Natural killer cell (primary cell): ENCODE results near the gene GRM7. TPM values are rescaled to one million over a fixed set of nuclear protein-coding genes. Genes with fewer than 3 reads are reported as not detected.

Experiments used
- ATAC-seq, 3 donors: fragments of 150-1000 bp in 2 of 3; fragments of 200-7000 bp in 1 of 3; cut with Tn5 transposase; 1 replicate in 1 of 3; 2 replicates in 2 of 3; pipeline ENCODE4 v1.10.0; 2021; ENCODE audit warnings: mild to moderate bottlenecking in 2 of 3, moderate library complexity in 2 of 3
- DNase-seq, 2 donors: peaks; one replicate each; pipeline versions ENCODE4 v3.0.0 to v3.0.0-alpha.2; 2013 to 2021; ENCODE audit warnings: mixed read lengths in 1 of 2
- H3K27ac ChIP-seq: one replicate; pipeline ENCODE4 v1.5.1; 2013; ENCODE audit warnings: mild to moderate bottlenecking, low read length
- H3K27me3 ChIP-seq: one replicate; pipeline ENCODE4 v1.6.1; 2013; ENCODE audit warnings: low read length; ENCODE audit not compliant: control insufficient read depth, insufficient read depth
- H3K36me3 ChIP-seq: one replicate; pipeline ENCODE4 v1.6.1; 2013; ENCODE audit warnings: low read length; ENCODE audit not compliant: control insufficient read depth, insufficient read depth
- H3K4me1 ChIP-seq: one replicate; pipeline ENCODE4 v1.6.1; 2013; ENCODE audit warnings: low read length; ENCODE audit not compliant: control insufficient read depth, insufficient read depth
- H3K4me3 ChIP-seq: one replicate; pipeline ENCODE4 v1.5.1; 2013; ENCODE audit warnings: low read length
- H3K9me3 ChIP-seq: one replicate; pipeline ENCODE4 v1.6.1; 2013; ENCODE audit warnings: low read length; ENCODE audit not compliant: control insufficient read depth, insufficient read depth
- H3K27ac Mint-ChIP-seq, 2 donors: one replicate each; pipeline ENCODE4 v1.8.0; 2022; ENCODE audit warnings: mild to moderate bottlenecking in 2 of 2, mixed read lengths in 2 of 2, moderate library complexity in 1 of 2
- H3K27me3 Mint-ChIP-seq, 2 donors: one replicate each; pipeline ENCODE4 v1.8.0; 2022; ENCODE audit warnings: low read depth in 2 of 2, mixed read lengths in 2 of 2
- H3K36me3 Mint-ChIP-seq: one replicate; pipeline ENCODE4 v1.8.0; 2022; ENCODE audit warnings: mixed read lengths
- H3K4me1 Mint-ChIP-seq, 2 donors: one replicate each; pipeline ENCODE4 v1.8.0; 2022; ENCODE audit warnings: mixed read lengths in 2 of 2
- H3K4me3 Mint-ChIP-seq: one replicate; pipeline ENCODE4 v1.8.0; 2022; ENCODE audit warnings: mild to moderate bottlenecking, moderate library complexity, mixed read lengths
- H3K9me3 Mint-ChIP-seq, 2 donors: one replicate each; pipeline ENCODE4 v1.8.0; 2022; ENCODE audit warnings: mixed read lengths in 2 of 2
- CTCF ChIP-seq: fragments of 200-600 bp; IDR thresholded peaks from one replicate; pipeline ENCODE4 v1.8.0; 2022; ENCODE audit warnings: antibody characterized with exemption
- WGBS: methylation state at CpG from one replicate; pipeline ENCODE4 v1.1.7; 2013; ENCODE audit warnings: missing lambda C conversion rate; ENCODE audit not compliant: insufficient coverage; 5-methylcytosine and 5-hydroxymethylcytosine counted together
- intact Hi-C: fragments of 100-400 bp; cut with micrococcal nuclease; formaldehyde crosslinking; loops from one replicate; pipeline ENCODE4 v1.14.2; 2022
- total RNA-seq, 4 donors: library from RNA; stranded (reverse); fragments of 120-200 nt in 1 of 4; gene quantifications; one replicate each; pipeline versions ENCODE4 v1.2.3 to v1.2.4, GENCODE V29; 2013 to 2022

The GRM7 gene
- total RNA-seq, 3 donors from 2014 or later (not counting 1 experiment from before 2014, with no cell fraction given): not detected

- no peak for DNase-seq
- ATAC-seq: no peak
- H3K27me3 ChIP-seq: no peaks in the 10 kb centered on the region
- TF ChIP-seq CTCF: no peak
- H3K9me3 ChIP-seq: peaks cover 4% of the 10 kb centered on the region
- Mint-ChIP-seq H3K4me3 (no peak overlapping the region), H3K27ac (no peak overlapping the region), H3K9me3 (no peaks in the 10 kb centered on the region), H3K4me1 (no peaks in the 10 kb centered on the region), H3K27me3 (peaks cover 0 to 7% of the 10 kb centered on the region in 2 donors), H3K36me3 (peaks cover 6% of the 10 kb centered on the region)
- intact Hi-C loops: no loop called here
- no peaks in the 10 kb centered on the region for H3K4me1 ChIP-seq
- no peak overlapping the region for H3K27ac ChIP-seq
- WGBS: 80% methylated on average over 5 of the region's 6 CpGs
- H3K4me3 ChIP-seq: no peak overlapping the region
- no peaks in the 10 kb centered on the region for H3K36me3 ChIP-seq
Observed at GRCh38 chr3:7393944-7394605, 533.2 kb downstream of the GRM7 start.

- H3K27ac Mint-ChIP-seq: no peak overlapping the region
- Histone ChIP-seq H3K27ac (no peak overlapping the region), H3K4me1 (no peaks in the 10 kb centered on the region), H3K9me3 (peaks cover 4% of the 10 kb centered on the region), H3K27me3 (no peaks in the 10 kb centered on the region), H3K36me3 (no peaks in the 10 kb centered on the region), H3K4me3 (no peak overlapping the region)
- no peak for TF ChIP-seq CTCF
- WGBS: 100% methylated on average over 1 of the region's 2 CpGs
- no peaks in the 10 kb centered on the region for H3K9me3 Mint-ChIP-seq
- intact Hi-C loops: no loop called here
- H3K36me3 Mint-ChIP-seq: no peaks in the 10 kb centered on the region
- H3K4me1 Mint-ChIP-seq: no peaks in the 10 kb centered on the region
- ATAC-seq (no peak), DNase-seq (no peak)
- no peak overlapping the region for H3K4me3 Mint-ChIP-seq
- no peaks in the 10 kb centered on the region for H3K27me3 Mint-ChIP-seq
Observed at GRCh38 chr3:7396534-7396933, 535.6 kb downstream of the GRM7 start.

GRCh38 chr3:7397097-7397496, 536.2 kb downstream of the GRM7 start:
- Histone ChIP-seq H3K27ac (no peak overlapping the region), H3K36me3 (no peaks in the 10 kb centered on the region), H3K9me3 (no peaks in the 10 kb centered on the region), H3K4me3 (no peak overlapping the region), H3K27me3 (no peaks in the 10 kb centered on the region), H3K4me1 (no peaks in the 10 kb centered on the region)
- Mint-ChIP-seq H3K9me3 (no peaks in the 10 kb centered on the region), H3K27me3 (no peaks in the 10 kb centered on the region), H3K4me3 (no peak overlapping the region), H3K36me3 (no peaks in the 10 kb centered on the region), H3K4me1 (no peaks in the 10 kb centered on the region), H3K27ac (no peak overlapping the region)
- no peak for DNase-seq
- no peak for TF ChIP-seq CTCF
- intact Hi-C loops: no loop called here
- 100% methylated on average over 1 of the region's 2 CpGs for WGBS
- no peak for ATAC-seq

GRCh38 chr3:7400360-7400759, 539.4 kb downstream of the GRM7 start:
- Histone ChIP-seq H3K9me3 (no peaks in the 10 kb centered on the region), H3K36me3 (no peaks in the 10 kb centered on the region), H3K4me1 (no peaks in the 10 kb centered on the region), H3K27me3 (no peaks in the 10 kb centered on the region), H3K4me3 (no peak overlapping the region), H3K27ac (no peak overlapping the region)
- no peaks in the 10 kb centered on the region for H3K4me1 Mint-ChIP-seq
- intact Hi-C loops: no loop called here
- no peaks in the 10 kb centered on the region for H3K36me3 Mint-ChIP-seq
- no peak for ATAC-seq
- TF ChIP-seq CTCF: no peak
- 85% methylated on average over 2 of the region's 2 CpGs for WGBS
- DNase-seq: no peak
- H3K9me3 Mint-ChIP-seq: no peaks in the 10 kb centered on the region
- no peaks in the 10 kb centered on the region for H3K27me3 Mint-ChIP-seq
- H3K4me3 Mint-ChIP-seq: no peak overlapping the region
- H3K27ac Mint-ChIP-seq: no peak overlapping the region
